Skeletal muscle cell (primary cell): ENCODE data around the gene ADTRP.

ENCODE experiments used
- DNase-seq: peaks from one replicate; pipeline ENCODE4 v3.0.0-alpha.2; 2010; ENCODE audit warnings: low read depth
- H3K4me3 ChIP-seq: 2 replicates; pipeline ENCODE4 v1.5.1; 2011; ENCODE audit warnings: low read depth, mild to moderate bottlenecking, control low read depth, low read length, moderate library complexity

ADTRP gene

DNA sequence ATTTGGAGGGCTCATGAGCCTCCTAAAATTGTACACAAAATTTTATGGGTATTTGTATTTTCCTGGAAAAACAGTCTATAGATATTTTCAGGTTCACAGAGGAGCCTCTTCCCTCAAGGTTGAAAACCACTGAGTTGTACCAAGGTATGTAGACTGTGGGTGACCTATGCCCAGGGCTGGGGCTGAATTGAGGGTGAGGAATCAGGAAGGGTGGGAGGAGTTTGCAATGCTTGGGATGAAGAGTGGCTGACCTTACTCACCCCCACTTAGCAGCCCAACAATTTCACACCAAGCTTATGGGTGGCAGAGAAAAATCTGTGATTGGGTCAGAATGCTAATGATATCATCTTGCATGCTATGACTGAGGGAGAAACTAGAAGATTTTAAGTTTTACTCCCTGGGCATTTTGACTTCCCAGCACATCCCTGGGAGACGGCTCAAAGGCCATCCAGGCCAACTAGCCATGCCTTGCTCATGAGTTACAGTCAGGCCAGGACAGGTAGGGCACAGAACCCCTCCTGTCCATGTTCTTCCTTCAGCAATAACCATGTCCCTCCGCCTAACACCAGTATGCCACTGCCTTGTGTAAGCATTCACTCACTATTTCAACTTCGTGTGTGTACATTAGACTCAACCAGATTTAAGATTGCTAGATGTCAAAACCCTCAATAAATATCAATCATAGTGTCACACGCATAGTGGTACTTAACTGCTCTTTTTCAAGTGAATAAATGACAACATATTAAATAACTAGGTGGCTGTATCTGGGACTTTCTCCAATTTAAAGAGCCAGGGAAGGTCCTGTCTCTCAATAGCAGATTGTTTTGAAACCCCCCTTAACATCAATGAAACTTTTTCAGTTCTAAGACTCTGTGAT, 16.6 kb downstream of the ADTRP start:
- no peak for DNase-seq
- no peak overlapping the region for H3K4me3 ChIP-seq

DNA sequence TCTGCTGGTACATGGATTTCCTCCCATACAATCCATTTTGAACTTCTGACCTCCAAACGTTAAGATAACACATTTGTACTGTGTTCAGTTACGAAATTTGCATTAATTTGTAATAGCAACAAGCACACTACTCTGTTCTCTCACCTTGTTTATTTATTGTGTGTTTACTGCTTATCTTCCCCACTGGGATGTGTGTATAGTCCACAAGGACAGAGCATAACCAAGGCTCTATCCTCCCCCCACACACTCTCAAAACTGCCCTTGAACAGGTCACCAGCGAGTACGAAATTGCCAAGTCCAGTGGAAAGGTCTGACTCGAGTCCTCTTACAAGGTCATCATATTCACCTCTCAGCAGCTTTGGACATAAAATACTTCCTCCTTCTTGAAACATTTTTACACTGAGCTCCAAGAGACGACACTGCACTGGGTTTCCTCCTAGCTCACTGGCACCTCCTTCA, 18.6 kb downstream of the ADTRP start:
- H3K4me3 ChIP-seq = no peak overlapping the region
- DNase-seq = no peak

DNA sequence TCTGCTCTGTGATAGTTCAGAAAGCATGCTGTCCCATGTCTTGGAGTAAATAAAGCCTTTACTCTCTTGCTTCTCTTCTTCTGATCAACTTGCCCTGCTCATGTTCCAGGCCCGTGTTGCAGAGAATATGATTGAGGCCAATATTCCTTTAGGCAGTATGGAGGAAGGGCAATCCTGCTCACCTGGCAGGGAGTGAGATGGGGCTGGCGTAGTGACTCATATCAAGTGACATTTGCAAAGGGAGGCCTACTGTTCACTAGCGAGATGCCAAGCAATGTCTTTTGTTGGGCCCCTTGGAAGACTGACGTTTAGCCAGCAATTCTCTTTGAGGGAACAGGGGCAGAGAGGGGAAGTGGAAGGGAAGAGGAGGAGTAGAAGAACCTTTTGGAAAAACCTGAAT, 19.7 kb downstream of the ADTRP start:
- H3K4me3 ChIP-seq = no peak overlapping the region
- no peak for DNase-seq

DNA sequence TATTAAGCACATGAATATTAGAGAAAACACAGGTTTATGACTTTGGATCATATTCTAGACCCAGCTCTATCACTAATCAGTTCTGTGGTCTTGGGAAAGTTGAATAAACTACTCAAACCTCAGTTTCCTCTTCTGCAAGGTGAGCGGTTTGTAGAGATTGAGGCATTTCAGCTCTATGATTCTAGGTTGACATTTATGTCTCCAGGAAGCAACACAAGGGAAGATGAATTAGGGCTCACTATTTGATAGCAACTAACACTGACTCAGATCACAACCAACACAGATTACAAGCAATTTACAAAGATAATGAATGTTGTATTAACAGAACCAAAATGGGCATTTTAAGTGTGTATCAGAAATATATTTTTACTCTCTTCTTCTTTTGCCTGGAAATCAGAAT, 21.9 kb downstream of the ADTRP start:
- H3K4me3 ChIP-seq = no peak overlapping the region
- no peak for DNase-seq

DNA sequence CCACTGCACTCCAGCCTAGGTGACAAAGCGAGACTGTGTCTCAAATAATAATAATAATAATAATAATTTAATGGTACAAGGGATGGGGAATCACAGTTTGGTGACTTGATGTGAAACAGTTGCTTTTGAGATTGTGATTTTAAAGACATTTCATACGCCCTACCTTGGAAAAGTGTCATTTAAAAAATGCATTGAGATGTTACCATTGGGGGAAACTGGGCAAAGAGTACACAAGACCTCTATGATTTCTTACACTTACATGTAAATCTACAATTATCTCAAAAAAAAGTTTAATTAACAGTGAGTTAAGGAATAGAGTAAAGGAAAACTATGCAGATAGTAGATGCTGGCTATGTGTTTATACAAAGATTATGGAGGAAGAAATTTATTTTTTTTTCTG, 22.3 kb downstream of the ADTRP start:
- H3K4me3 ChIP-seq = no peak overlapping the region
- no peak for DNase-seq

DNA sequence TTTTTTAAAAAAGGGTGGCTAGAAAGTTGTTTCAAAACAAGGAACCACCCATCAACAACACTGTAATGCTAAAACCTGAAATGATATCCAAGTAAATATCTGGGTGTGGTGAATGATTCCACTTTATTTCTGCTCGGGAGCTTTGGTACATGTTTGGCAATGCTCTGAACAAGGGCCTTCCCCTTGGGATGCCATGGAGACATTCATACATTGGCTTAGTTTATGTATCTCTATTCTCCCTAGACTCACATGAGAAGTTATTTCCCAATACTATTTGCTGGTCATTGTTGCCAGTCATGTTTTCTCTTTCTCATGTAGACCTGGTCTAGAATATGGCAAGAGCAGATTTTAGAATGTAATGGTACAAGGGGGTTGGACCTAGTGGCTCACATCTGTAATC, 22.9 kb downstream of the ADTRP start:
- H3K4me3 ChIP-seq = no peak overlapping the region
- no peak for DNase-seq

DNA sequence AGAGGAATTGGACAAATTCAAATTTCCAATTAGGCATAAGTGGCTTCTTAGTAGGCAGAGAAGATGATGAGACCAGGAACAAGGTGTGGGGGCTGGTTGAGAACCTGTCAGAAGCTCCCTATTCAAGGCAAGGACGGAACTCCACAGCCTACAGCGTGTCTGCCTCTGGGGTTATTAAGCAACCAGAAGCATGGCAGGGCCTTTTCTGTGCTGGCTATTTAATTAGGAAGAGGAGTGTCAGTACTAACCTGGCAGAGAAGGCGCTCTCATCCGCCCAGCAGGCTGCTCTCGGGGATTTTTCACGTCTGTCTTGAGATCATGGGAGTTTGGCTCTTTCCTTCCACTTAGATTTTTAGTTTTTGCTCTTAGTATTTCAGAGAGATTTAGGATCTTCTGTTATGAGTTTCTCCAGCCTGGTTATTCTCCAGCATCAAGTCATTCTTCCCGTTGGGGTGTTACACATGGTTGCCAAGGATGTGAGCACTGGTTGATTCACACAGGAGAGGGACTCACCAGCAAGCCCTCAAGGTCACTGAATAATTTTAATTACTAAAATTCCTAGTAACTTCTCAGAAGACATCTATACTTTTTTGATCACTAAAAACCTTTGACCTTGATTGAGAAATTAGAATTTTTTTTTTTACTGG, 23.9 kb downstream of the ADTRP start:
- no peak overlapping the region for H3K4me3 ChIP-seq
- no peak for DNase-seq

DNA sequence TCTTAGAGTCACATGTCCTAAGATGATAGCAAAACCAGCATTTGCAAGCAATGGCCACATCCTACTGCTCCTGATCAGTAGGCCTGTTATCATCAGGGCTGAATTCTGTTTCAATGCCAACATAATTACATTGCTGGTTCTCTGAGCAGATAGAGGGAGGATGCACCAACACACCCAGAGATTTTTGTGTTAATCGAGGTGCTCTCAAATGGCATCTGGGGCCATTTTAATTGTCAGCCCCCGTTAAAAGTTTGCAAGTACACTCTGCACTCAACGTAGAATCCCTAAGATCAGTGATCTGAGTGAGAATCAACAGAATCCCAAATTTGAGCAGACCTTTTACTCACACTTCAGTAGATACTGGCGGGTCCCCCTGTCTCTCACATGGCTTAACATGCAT, 24.8 kb downstream of the ADTRP start:
- DNase-seq = no peak
- H3K4me3 ChIP-seq = no peak overlapping the region

DNA sequence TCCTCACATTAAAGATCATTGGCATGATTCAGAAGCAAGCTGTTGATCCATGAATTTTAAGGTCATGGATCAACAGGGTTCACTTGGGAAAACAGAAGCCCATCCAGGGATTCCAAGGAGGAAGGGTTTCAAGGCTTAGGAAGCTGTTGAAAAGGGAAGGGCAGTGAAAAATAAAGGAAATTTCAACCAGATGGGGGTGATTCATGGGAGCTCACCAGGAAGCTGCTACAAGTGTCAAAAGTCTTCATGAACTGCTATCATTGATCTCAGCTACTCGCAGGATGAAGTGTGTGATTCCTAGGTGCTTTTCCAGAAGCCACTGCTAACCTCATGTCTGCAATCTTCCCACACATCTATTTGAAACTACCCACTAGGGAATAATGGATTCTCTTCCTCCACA, 26.2 kb downstream of the ADTRP start:
- no peak overlapping the region for H3K4me3 ChIP-seq
- DNase-seq = no peak

DNA sequence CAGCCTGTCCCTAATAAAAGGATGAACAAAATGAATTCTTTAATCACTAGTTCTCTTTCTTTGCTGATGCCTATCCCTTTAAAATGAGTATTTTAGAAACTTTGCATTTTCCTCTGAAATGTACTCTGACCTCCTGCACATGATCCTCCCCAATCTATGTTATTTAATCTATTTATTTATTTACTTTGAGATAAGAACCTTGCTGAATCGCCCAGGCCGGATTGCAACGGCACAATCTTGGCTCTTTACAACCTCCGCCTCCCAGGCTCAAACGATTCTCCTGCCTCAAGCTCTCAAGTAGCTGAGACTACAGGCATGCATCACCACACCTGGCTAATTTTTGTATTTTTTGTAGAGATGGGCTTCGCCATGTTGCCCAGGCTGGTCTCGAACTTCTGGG, 27.9 kb downstream of the ADTRP start:
- H3K4me3 ChIP-seq = no peak overlapping the region
- DNase-seq = no peak

DNA sequence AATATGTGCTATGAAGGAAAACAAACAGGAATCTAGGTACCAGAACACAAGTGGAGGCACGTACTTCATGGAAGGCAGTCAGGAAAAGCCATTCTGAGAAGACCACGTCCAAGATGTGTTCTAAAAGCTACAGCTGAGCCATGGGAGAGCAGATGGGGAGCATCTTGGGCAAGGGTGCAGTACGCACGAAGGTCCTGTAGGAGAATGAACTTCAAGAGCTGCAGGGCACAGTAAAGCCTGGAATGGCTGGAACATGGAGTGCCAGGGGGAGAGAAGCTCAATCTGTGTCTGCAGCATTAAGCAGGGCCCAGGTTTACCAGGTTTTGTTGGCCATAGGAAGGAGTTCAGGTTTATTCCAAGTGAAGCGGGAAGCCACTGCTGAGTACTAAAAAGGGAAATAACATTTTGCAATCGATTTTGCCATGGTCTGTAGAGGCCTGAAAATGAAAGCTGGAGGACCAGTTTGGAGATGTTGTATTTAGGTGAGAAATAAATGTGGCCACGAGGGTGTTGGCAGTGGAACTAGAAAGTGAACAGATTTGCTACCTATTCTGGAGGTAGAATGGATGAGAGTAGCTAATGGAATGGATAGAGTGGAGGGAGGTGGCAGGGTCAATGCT, 29.9 kb downstream of the ADTRP start:
- DNase-seq = no peak
- no peak overlapping the region for H3K4me3 ChIP-seq

DNA sequence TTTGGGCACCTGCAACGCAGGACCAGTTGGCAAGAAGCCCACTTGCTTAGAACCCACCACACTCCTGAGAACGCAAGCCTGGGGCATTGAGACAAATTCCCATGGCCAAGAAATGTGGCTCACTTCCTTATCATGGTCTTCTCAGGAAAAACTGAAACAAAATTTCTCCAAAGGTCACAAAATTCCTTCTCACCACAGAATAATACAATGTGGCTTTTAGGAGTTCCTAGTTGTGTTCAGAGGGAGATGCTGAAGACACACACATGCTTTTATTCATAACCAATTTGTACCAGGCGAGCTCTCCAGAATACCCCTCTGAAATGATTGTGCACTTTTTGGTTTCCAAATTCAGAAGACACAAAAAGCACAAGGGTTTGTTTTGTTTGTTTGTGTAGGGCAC, 31.6 kb downstream of the ADTRP start:
- no peak for DNase-seq
- H3K4me3 ChIP-seq = no peak overlapping the region

DNA sequence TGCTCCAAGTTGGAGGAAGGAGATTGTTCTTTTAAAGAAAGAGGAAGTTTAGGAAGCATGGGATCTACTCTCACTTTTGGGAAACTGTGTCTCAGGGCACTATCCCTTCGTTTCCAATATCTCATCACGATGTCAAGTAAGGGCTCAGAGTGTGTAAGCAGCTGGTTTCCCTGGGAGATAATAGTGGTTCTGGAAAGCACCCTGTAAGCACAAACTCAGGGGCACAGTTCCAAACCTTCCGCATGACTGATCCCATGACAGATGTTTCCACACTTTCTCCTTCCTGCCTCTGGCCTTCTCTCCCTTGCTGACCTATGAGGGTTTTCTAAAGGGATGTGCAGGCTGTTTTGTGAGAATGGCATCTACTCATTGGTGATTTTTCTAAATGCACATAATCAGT, 33.9 kb downstream of the ADTRP start:
- no peak for DNase-seq
- H3K4me3 ChIP-seq = no peak overlapping the region

DNA sequence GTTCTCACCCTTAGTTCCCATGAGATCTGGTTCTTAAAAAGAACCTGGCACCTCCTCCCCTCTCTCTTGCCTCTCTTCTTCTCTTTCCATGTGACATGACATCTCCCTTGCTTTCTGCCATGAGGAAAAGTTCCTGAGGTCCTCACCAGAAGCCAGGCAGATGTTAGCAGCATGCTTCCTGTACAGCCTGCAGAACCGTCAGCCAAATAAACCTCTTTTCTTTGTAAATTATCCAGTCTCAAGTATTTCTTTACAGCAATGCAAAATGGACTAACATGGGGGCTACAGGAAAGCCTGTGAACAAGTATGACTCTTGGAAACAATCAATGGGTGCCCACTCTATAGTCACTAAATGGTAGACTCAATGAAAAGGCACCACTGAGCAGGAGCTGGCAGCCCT, 34.5 kb downstream of the ADTRP start:
- no peak for DNase-seq
- H3K4me3 ChIP-seq = no peak overlapping the region

DNA sequence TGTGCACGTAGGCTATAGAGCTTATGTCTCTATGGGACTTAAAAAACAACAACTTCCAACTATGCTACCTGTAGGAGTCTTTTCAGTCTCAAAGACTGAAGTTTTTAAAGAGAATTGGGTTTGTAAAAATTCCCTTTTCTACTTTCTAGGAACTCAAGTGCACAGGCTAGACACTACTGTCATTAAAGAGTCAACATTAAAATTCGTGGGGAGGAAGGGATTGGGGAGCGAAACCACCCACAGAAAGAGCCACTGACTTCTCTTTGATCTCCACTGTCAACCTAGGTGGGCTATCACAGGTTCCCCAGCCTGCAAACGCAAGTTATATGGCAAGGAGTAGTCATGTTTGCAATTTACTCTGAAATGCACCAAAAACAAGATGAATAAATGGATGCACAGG, 37.7 kb downstream of the ADTRP start:
- H3K4me3 ChIP-seq = no peak overlapping the region
- DNase-seq = no peak

DNA sequence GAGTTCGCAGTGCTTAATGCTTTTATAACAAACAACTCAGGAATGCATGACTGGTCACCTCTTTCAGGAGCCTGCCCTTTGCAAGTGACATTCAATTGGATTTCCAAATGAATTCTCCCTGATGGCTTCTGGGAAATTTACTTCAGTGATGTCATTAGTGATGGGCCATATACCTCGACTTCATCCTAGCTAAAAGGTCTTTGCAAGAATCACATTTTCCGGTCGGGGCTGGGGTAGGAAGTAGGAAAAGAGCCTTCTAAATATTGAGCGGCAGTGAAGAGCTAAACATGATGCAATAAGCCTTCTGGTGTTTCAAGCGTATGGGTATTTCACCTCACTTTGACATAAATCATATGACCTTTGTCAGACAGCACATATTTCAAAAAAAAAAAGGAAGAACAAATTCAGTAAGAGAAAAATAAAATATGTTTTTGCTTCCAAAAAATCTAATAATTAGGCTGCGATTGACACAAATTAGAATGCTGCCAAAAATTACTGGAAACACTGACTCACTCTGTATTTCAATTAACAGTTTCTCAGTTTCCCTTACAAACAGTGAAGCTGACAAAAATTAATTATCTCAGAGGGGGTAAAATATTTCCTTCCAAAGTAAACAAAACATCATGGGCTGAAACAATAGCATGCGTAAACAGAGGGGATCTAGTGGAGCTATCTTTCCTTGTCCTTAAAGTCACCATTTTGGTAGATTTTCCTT, 39.8 kb downstream of the ADTRP start:
- H3K4me3 ChIP-seq = no peak overlapping the region
- DNase-seq = no peak

DNA sequence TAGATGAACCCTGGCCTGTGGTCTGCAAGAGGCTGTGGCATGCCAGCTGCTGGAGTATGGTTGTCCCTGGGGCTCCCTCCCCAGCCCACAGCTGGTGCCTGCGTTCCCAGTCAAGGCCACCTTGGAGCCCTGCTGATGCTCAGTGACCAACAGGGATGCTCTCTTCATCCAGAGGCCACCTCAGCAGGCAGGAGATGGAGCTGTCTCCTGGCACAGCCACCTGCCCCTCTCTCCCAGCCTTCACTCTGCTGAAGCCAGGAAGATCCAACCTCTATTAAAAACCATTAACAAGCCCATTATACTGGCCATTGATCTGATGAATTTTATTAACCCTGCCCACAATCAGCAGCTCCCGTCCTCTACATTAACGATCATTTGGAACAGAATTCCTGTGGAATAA, 40.4 kb downstream of the ADTRP start:
- H3K4me3 ChIP-seq = no peak overlapping the region
- no peak for DNase-seq

DNA sequence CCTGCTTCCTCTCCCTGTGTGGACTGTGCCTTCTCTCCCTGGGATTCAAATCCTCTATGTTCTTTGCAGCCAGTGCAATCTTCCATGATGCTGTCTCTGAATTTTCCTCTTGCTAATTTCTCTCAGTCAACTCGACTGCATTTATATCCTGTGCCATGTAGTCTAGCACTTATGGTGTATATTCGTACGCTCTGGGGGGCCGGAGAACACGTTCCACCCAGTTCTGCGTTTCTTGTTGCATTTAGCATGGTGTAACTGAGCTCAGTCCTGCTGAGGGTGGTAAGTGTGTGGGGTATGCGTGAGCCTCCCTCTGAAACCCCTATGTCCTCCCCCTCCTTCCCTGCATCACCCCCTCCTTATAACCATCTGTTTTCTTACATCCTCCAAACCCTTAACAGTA, 42.0 kb downstream of the ADTRP start:
- no peak overlapping the region for H3K4me3 ChIP-seq
- no peak for DNase-seq

DNA sequence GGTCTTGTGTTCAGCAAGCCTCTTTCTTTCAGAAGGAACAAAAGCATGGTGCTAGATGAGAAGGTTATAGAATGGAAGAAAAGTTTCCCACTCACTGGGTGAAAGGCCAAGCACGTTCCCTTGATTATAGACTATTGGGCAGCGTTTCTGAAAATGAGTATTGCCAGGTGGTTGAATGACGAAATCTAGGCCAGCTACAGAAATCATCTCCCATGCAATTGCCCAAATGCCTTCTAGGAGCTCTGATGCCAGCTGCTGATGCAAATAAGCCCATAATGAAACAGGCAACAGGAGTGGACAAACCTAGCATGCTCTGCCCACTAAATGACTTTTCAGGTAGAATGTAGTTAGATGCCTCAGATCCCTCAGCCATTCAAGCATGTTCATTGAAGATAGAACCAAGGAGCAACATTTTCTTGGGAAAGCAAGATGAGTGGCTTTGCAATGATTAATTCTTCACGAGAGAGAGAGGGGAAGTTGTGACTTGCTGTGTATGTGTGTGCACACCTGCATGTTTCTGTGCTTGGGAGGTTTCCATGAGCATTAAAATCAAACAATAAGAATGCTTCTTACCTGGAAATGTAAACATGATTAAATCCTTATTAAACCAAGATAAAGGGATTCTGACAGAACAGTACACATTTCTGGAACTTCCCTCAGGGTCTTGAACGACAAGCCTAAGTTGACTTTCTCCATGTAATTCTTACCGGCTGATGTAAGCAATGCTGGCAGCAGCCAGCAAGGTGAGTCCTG, 43.6 kb downstream of the ADTRP start:
- no peak overlapping the region for H3K4me3 ChIP-seq
- no peak for DNase-seq
